Uterus (tissue), 4 donors: ENCODE data around the gene MLF1. TPM values are rescaled to one million over a fixed set of nuclear protein-coding genes. Genes with fewer than 3 reads are reported as not detected.

ENCODE experiments used
- DNase-seq, 2 donors: peaks; one replicate each; pipeline ENCODE4 v3.0.0-alpha.2; 2019 to 2020
- H3K27ac ChIP-seq, 2 donors: fragments of 200-600 bp; sonication (generic); 1 replicate in 1 of 2; 2 replicates in 1 of 2; pipeline ENCODE4 v1.5.1; 2016 to 2018
- H3K27me3 ChIP-seq, 2 donors: fragments of 200-600 bp; sonication (generic); one replicate each; pipeline ENCODE4 v1.5.1; 2018 to 2019; ENCODE audit warnings: control low read depth in 1 of 2
- H3K36me3 ChIP-seq, 2 donors: fragments of 200-600 bp; sonication (generic); one replicate each; pipeline ENCODE4 v1.5.1; 2019; ENCODE audit warnings: control low read depth in 1 of 2
- H3K4me1 ChIP-seq, 2 donors: fragments of 200-600 bp; sonication (generic); one replicate each; pipeline ENCODE4 v1.5.1; 2018 to 2019; ENCODE audit warnings: control low read depth in 1 of 2
- H3K4me3 ChIP-seq, 2 donors: fragments of 200-600 bp; sonication (generic); 1 replicate in 1 of 2; 2 replicates in 1 of 2; pipeline ENCODE4 v1.5.1; 2018 to 2019; ENCODE audit warnings: mild to moderate bottlenecking in 1 of 2
- H3K9me3 ChIP-seq, 2 donors: fragments of 200-600 bp; sonication (generic); one replicate each; pipeline ENCODE4 v1.5.1; 2019; ENCODE audit warnings: control low read depth in 1 of 2
- POLR2A ChIP-seq, 2 donors: fragments of 450-650 bp; IDR thresholded peaks; one replicate each; pipeline ENCODE4 v1.6.1; 2016; ENCODE audit warnings: antibody characterized with exemption in 2 of 2, mild to moderate bottlenecking in 1 of 2, moderate library complexity in 1 of 2
- intact Hi-C: fragments of 100-400 bp; cut with DNase I; formaldehyde crosslinking; loops from one replicate; pipeline ENCODE4 v1.15.1; 2023; ENCODE audit warnings: low total_unique reads
- total RNA-seq, 4 donors: library from RNA; depleted of rRNA in 3 of 4; stranded (reverse); fragments of >200 nt in 3 of 4; gene quantifications; one replicate each; pipeline versions ENCODE4 v1.1.0 to v1.2.4, GENCODE V29; 2014 to 2023
- TF ChIP-seq, protein P1 (sequence below), 4 experiments: fragments of 200-600 bp in 2 of 4; fragments of 450-650 bp in 2 of 4; sonication (generic) in 2 of 4; IDR thresholded peaks; one replicate each; pipeline ENCODE4 v1.5.1; 2016 to 2019; ENCODE audit warnings: antibody characterized with exemption in 4 of 4, mild to moderate bottlenecking in 2 of 4, moderate library complexity in 1 of 4
- donor health status: DM: yes; HTN: yes; CAD: no.

Gene MLF1
- total RNA-seq, 4 donors from 2014 or later: 3.3 to 23.8 (median 18.2) TPM

DNA sequence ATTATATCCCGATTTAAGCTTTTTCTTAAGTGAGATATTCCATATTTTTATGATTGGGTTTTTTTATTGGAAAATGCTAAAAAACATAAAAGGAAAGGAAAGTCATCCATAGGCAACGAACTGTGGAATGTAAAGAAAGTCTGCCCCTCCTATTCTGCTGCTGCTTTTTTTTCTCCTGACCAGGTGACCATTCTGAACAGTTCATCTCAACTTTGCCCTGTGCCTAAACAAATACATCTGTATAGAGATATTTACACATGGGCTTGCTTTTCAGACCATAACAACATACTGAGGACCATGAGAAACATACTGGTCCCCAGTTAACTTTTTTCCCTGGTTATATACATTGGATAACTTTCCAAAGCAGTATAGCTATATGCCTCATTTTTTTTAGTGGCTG lies 18.9 kb upstream of the MLF1 start:
- H3K9me3 ChIP-seq: no peaks in the 10 kb centered on the region
- intact Hi-C loops: no loop called here
- no peak overlapping the region for H3K27ac ChIP-seq
- no peaks in the 10 kb centered on the region for H3K27me3 ChIP-seq
- TF ChIP-seq, protein P1, sequence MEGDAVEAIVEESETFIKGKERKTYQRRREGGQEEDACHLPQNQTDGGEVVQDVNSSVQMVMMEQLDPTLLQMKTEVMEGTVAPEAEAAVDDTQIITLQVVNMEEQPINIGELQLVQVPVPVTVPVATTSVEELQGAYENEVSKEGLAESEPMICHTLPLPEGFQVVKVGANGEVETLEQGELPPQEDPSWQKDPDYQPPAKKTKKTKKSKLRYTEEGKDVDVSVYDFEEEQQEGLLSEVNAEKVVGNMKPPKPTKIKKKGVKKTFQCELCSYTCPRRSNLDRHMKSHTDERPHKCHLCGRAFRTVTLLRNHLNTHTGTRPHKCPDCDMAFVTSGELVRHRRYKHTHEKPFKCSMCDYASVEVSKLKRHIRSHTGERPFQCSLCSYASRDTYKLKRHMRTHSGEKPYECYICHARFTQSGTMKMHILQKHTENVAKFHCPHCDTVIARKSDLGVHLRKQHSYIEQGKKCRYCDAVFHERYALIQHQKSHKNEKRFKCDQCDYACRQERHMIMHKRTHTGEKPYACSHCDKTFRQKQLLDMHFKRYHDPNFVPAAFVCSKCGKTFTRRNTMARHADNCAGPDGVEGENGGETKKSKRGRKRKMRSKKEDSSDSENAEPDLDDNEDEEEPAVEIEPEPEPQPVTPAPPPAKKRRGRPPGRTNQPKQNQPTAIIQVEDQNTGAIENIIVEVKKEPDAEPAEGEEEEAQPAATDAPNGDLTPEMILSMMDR (IDR thresholded peaks at IDR 0.05): no peak
- TF ChIP-seq POLR2A (IDR thresholded peaks at IDR 0.05): no peak
- no peaks in the 10 kb centered on the region for H3K4me1 ChIP-seq
- no peak for DNase-seq
- H3K36me3 ChIP-seq: no peaks in the 10 kb centered on the region
- H3K4me3 ChIP-seq: no peak overlapping the region

DNA sequence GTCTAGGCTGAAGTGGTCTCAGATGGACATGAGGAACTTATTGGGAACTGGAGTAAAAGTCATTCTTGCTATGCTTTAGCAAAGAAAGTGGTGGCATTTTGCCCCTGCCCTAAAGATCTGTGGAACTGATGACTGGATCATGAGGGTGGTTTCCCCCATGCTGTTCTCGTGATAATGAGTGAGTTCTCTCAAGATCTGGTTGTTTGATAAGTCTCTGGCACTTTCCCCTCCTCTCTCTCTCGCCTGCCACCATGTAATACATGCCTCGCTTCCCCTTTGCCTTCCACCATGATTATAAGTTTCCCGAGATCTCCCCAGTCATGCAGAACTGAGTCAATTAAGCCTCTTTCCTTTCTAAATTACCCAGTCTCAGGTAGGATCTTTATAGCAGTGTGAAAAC lies 11.5 kb upstream of the MLF1 start:
- intact Hi-C loops: no loop called here
- no peak for TF ChIP-seq POLR2A (IDR thresholded peaks at IDR 0.05)
- TF ChIP-seq, protein P1 (IDR thresholded peaks at IDR 0.05): no peak
- no peak for DNase-seq

DNA sequence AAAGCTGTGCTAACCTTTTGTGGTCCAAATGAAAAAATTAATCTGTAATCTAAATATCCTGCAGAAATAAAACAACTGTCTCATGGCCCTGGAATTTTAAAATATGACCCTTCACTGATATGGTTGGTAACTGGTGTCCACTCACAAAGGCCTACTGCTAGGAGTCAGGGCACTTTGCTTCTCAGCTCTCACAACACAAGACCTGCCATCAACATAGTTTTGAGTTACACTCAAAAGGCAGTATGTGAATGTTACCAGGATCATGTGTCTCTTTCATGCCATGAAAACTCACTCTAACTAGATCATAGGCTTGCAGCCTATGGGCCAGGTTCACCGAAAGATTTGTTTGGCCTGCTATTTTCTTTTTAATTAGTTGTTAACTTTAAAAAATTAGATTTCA lies 10.0 kb upstream of the MLF1 start:
- TF ChIP-seq, protein P1 (IDR thresholded peaks at IDR 0.05): no peak
- TF ChIP-seq POLR2A (IDR thresholded peaks at IDR 0.05): no peak
- intact Hi-C loops: no loop called here
- Histone ChIP-seq H3K27ac (no peak overlapping the region), H3K9me3 (no peaks in the 10 kb centered on the region), H3K27me3 (no peaks in the 10 kb centered on the region), H3K36me3 (no peaks in the 10 kb centered on the region), H3K4me3 (no peak overlapping the region), H3K4me1 (no peaks in the 10 kb centered on the region)
- no peak for DNase-seq

More for the DNA sequence above, 11.5 kb upstream of the MLF1 start:
- H3K4me3 ChIP-seq: no peak overlapping the region
- no peaks in the 10 kb centered on the region for H3K9me3 ChIP-seq
- H3K36me3 ChIP-seq: no peaks in the 10 kb centered on the region
- no peaks in the 10 kb centered on the region for H3K27me3 ChIP-seq
- H3K27ac ChIP-seq: no peak overlapping the region
- no peaks in the 10 kb centered on the region for H3K4me1 ChIP-seq

DNA sequence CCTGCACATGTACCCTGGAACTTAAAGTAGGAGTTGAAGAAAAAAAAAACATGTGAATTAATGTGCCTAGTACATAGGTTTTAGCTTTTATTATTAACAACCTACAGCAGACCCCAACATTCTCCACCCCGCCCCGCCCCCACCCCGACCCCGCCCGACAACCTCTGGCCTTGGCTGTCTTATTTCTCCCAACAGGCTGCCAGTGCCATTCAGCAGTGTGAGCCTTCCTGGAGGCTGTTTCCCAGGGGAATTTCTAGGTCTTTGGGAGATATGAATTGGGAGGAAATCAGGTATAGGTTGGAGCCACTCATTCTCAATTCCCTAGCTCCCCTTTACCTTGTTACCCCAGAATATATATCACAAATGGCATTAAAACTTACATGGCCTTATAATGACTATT lies 8.3 kb upstream of the MLF1 start:
- no peak overlapping the region for H3K27ac ChIP-seq
- H3K4me3 ChIP-seq: no peak overlapping the region
- intact Hi-C loops: no loop called here
- H3K36me3 ChIP-seq: no peaks in the 10 kb centered on the region
- TF ChIP-seq, protein P1 (IDR thresholded peaks at IDR 0.05): no peak
- no peak for TF ChIP-seq POLR2A (IDR thresholded peaks at IDR 0.05)
- no peaks in the 10 kb centered on the region for H3K27me3 ChIP-seq
- H3K4me1 ChIP-seq: no peaks in the 10 kb centered on the region
- DNase-seq: no peak
- no peaks in the 10 kb centered on the region for H3K9me3 ChIP-seq

DNA sequence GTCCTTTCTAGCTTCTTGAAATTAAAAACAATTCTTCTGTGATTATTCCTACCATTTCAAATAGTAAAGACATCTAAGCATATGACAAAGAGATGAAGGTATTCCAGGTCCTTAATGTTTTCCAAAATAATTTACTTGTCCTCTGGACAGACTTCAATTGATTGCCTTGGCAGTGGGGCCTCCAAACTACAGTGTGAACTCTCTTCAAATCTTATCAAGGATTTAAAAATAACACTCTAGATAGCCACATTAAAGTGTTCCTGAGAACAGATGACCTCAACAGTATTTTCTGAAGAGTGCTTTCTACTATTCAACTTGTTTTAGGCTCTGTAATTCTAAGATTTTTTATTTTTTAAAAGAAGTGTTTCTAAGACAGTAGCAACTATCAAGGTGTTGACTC lies 7.9 kb upstream of the MLF1 start:
- Histone ChIP-seq H3K27ac (no peak overlapping the region), H3K4me1 (no peaks in the 10 kb centered on the region), H3K4me3 (no peak overlapping the region), H3K9me3 (no peaks in the 10 kb centered on the region), H3K36me3 (no peaks in the 10 kb centered on the region), H3K27me3 (no peaks in the 10 kb centered on the region)
- DNase-seq: no peak
- intact Hi-C loops: no loop called here
- TF ChIP-seq POLR2A (IDR thresholded peaks at IDR 0.05): no peak
- TF ChIP-seq, protein P1 (IDR thresholded peaks at IDR 0.05): no peak
